Measurements from ENCODE around the gene SHH.
A peak's percentile ranks its signal among the peaks of the same experiment; 100 is the strongest.

- TF ChIP-seq CTCF (IDR thresholded peaks at IDR 0.05) (no peak), POLR2AphosphoS5 (IDR thresholded peaks at IDR 0.05; ENCODE audit: insufficient read depth in 1 of 2, low read depth in 1 of 2) (peak in 1 of 2 donors; percentile 24)
Measured at GRCh38 chr7:155763691-155764437, 48.4 kb downstream of the SHH start.

Measured in vagina (tissue), 2 donors.